Right renal pelvis (tissue), 4 donors: ENCODE results near the gene MRPS25. TPM values are rescaled to one million over a fixed set of nuclear protein-coding genes. Genes with fewer than 3 reads are reported as not detected.

Source experiments
- polyA plus RNA-seq, 4 donors: library from polyadenylated mRNA; unstranded; fragments of 120-200 nt; gene quantifications; one replicate each; pipeline ENCODE4 v1.2.1, GENCODE V29; 2013; ENCODE audit not compliant: insufficient read length in 4 of 4

The MRPS25 gene
- polyA plus RNA-seq, 4 donors = 61.8 to 73.9 (median 62.5) TPM

Other genes with a start within 250 kb of the MRPS25 start
- gene FGD5, start 246.4 kb downstream of the MRPS25 start, polyA plus RNA-seq = 10 to 100 TPM; 22.9 to 26.6 (median 24.8) TPM
- 10 to 100 TPM; 38.3 to 47.1 (median 41.1) TPM for gene NR2C2, start 117.7 kb downstream of the MRPS25 start, polyA plus RNA-seq
- 10 to 100 TPM; 21.6 to 25.8 (median 24.4) TPM for gene RBSN, start 33.8 kb upstream of the MRPS25 start, polyA plus RNA-seq
- 10 to 100 TPM; 42.1 to 54.8 (median 52.4) TPM for gene CAPN7, start 140.9 kb upstream of the MRPS25 start, polyA plus RNA-seq